Activated CD4-positive, alpha-beta T cell treated with anti-CD3 and anti-CD28 coated beads, Interleukin-10, Interleukin-2, amounts not matched to agents 100 ng/mL and 50 ng/mL, durations not matched to agents 16 hours and 8 hours (primary cell): ENCODE results near the gene PEPD.

Experiments
- DNase-seq: peaks from one replicate; pipeline ENCODE4 v3.0.0-alpha.2; 2020

PEPD gene

GRCh38 chr19:33404506-33405253 lies 116.9 kb downstream of the PEPD start:
- DNase-seq = no peak

DNA sequence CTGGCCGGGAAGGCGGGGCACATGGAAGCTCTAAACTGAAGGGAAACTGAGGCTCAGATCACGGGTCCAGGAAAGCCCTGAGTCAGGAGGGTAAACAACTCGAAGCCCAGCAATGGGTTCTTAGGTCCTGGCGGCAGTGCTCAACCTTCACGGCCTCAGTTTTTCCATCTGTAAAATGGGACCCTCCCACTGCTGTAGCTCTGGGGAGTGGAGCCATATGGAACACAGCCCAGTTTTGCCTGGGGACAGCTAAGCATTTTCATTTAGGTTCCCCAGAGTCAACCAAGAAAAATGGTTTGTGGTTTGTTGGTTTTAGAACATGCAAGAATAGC lies 117.7 kb downstream of the PEPD start:
- DNase-seq = no peak

- no peak for DNase-seq
Observed at GRCh38 chr19:33403221-33403972, 118.2 kb downstream of the PEPD start.

DNA sequence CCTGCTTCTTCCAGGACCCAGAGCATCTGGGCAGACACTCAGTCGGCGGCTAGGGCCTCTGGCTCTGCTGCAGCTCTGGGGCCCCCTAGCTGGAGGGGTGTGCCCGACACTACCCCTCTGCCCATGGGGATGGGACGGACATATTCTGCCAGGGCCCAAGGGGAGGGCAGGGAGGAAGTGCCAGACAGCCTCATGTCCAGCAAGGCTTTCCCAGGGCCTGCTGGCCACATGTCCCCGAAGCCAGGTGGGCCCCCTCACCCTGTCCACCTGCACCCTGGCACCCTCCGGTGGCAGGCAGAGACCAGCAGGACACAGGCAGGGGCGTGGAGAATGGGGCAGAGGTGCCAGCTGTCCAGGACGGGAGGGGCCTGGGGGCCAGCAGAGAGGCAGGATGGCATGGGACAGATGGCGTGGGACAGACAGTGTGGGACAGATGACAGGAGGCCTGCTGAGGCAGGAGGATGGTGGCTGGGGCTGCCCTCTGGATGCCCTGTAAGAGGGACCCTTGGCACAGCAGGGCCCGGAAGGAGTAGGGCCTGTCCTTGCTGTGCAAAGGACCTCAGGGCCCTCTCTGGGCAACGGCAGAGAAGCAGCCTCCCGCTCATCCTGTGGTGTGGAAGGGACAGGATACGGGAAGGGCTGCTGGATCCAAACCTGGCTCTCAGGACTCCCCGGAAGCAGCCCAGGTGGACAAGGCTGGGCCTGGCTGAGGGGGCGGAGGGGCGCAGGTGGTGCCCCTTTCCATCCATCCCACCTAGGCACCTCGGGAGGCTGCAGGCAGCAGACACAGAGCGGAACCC lies 119.0 kb downstream of the PEPD start:
- DNase-seq = no peak

DNA sequence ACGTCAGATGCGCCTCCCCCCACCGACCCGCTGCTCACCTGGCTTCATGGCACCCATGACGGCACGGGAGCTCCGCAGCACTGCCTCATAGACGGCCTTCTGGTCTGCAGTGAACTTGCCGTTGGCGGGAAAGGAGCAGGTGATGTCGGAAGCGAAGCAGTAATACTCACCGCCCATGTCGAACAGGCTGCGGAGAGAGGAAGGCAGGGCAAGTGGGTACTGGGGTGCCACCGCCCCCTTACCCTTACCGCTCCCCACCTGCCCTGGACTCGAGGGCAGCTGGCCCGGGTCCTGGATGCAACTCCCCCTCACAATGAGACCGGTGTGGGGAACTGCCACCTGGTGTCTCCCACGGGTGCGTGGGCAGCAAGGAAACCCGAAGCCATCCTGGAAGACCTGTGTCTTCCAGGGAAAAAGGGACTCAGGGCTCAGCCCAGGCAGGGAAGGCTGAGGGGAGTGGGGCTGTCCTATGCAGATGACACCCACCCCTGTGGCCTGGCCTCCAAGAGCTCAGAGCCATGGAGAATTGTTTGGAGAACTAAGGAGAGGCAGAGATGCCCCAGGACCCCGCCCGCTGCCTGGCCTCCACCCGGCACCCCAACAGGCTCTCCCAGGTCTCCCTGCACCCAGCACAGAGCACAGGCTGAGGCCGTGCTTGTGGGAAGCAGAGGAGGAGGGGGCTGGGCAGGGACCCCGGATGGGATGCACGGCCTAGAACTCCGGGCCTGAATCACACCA lies 119.7 kb downstream of the PEPD start:
- DNase-seq = no peak

DNA sequence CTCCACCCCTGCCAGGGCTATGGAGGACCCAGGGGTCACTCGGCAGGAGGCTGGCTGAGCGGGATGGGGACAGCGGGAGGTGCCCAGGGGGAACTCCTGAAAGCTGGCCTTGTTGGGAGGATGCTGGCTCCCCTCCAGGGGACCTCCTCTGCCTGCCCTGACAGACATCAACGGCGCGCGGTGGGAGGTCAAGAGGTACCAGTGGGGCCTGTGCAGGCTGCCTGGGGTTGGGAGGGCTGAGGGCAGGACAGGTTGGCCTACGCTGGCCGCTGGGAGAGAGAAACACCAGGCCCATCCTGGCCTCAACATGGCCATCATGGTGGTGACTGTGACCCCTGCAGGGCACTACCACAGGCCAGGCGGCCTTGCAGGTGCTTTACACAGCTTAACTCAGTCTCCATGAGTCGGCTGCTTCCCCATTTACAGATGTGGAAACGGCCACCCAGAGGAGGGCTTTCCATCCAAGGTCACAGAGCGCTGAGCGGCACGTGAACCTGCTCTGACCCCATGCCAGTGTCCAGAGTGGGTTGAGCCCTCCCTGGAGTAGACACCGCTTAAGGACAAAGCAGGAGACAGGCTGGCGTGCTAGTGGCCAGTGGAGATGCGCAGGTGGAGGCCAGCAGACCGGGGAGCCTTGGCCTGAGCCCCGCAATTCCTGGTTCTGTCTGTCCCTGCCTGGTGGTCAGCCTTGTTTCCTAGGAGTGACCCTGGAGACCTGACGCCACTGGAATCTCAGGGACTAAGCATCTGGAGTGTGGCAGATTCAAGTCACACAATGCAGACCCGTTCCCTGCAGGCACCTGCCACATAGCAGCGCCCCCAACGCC lies 120.5 kb downstream of the PEPD start:
- no peak for DNase-seq

- no peak for DNase-seq
Observed at GRCh38 chr19:33399745-33400681, 121.6 kb downstream of the PEPD start.

GRCh38 chr19:33399081-33399744 lies 122.4 kb downstream of the PEPD start:
- DNase-seq = no peak

- no peak for DNase-seq
Observed at GRCh38 chr19:33398361-33399060, 123.1 kb downstream of the PEPD start.

- no peak for DNase-seq
Observed at GRCh38 chr19:33397536-33398360, 123.8 kb downstream of the PEPD start.

GRCh38 chr19:33396701-33397535 lies 124.7 kb downstream of the PEPD start:
- no peak for DNase-seq

- DNase-seq = no peak
Observed at GRCh38 chr19:33395561-33396550, 125.7 kb downstream of the PEPD start.

DNA sequence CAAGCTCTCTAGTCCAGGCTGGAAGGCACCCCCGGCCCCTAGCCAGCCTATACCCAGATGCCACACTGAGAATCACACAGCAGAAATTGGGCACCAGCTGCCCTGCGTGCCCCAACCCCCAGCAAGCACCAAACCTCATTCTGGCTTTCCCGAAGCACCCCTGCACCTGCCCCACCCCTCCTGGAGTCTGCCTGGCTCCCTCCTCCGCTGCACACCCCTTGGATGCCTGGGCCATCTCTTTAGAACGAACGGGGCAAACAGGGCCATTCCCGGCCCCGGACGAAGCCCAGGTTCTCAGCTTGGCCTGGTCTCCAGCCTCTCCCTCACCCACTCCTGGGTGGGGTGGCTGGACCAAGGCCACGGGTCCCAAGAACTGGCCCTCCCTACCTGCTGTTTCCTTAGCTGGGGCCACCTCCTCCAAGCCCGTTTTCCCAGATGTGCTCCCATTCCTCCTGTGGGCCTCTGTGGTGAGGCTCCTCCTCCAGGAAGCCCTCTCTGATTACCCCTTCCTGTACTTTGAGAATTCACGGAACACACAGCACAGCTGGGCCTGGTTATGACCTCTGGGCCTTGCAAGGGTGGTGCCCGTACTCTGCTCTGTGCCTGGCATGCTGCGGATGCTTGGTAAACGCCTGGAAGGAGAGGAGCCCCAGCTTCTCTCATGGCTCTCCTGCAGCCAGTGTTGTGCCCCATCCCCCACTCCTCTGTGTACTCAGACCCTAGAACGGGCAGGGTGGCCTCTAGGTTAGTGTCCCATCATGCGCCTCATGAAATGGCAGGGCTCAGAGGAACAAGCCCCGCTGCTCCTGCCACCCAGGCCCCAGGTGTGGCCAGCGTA lies 126.6 kb downstream of the PEPD start:
- DNase-seq = no peak

GRCh38 chr19:33394006-33394722 lies 127.4 kb downstream of the PEPD start:
- DNase-seq = no peak
